Head of caudate nucleus (tissue), 42 donors: ENCODE measurements around the gene CABP2.
A peak's percentile ranks its signal among the peaks of the same experiment; 100 is the strongest.

Experiments
- DNase-seq, 42 donors: peaks; one replicate each; pipeline versions ENCODE4 v3.0.0 to v3.0.0-alpha.2; 2020 to 2021; ENCODE audit warnings: mixed read lengths in 7 of 42
- intact Hi-C: fragments of 100-400 bp; cut with DNase I; formaldehyde crosslinking; loops from one replicate; pipeline ENCODE4 v1.15.0; 2022

Gene CABP2

DNA sequence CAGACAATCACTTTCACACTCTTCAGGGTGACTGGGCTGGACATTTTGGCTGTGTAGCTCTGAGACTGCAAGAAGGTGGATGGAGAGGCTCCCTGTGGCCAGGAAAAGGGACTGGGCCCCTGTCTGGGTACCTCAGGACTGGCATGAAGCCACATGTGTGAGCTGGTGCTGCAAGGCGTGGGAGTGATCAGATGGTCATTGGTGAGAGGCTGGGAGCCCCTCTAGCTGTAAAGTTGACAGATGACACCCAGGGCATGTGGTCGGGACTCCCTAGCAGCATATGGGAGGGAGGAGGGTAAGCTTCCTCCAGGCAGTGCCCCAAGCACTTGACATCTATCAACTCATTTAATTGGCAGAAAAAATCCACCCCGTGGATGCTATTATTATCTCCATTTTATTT is 18.9 kb upstream of the CABP2 start:
- intact Hi-C loops: no loop called here
- DNase-seq: no peak

DNA sequence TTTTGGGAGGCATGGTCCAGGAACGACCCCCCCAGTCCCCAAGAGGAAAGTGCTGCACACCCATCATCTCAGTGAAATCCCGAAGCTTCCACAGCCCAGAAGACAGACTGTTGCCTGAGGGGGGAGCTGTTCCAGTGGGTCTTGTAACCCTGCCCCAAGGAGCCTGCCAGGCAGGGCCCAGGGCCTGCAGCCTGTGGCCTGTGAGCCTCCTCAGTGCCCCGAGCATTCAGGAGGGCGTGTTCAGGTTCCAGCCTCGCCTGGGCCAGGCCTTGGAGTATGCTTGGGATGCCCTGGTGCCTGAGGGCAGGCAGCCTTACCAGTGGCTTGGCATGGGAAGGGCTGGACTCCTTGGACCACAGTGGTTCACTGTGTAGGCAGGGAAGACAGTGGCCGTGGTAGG is 18.0 kb upstream of the CABP2 start:
- intact Hi-C loops: no loop called here
- no peak for DNase-seq

DNA sequence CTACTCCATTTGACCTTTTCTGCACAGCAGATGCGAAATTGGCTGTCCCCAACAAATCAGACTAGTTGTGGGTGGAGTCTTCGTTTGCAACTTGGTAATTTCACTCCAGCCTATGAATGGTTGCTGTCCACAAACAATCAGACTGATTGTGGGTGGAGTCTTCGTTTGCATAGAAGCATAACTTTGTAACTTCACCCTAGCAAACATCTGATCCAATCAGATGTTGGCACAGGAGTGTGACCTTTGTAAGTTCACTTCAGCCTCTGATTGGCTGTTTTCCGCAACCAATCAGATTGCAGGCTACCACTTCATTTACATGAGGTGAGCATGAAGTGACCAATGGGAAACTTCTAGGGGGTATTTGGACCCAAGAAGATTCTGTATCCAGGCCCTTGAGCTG is 16.3 kb upstream of the CABP2 start:
- intact Hi-C loops: no loop called here
- DNase-seq: no peak

DNA sequence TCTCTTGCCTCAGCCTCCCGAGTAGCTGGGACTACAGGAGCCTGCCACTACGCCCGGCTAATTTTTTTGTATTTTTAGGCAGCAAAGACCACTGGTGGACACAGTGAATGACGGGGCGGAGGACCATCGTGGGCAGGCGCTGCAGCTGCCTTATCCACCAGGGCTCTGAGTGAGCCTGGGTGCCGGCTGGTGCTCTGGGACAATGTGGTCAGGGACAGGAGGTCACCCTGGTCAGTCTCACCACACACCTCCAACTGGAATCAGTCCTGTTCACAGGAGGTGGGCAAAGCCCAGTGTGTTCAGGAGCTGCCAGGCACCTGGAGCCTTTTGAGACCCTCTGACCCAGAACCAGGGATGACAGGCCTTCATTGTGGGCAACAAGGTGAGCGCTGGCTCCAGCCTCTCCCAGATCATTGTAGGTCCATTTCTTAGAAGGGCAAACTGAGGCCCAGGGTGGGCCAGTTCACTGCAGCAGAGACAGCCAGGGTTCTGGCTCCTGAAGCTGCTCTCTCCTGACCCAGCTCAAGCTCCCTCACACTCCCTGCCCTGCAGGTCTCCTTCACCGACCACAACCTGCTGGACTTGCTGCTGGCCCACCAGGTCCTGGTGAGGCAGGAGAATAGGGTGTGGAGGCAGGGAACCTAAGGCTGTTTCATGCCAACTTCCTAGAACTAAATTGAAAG is 15.7 kb upstream of the CABP2 start:
- intact Hi-C loops: no loop called here

DNA sequence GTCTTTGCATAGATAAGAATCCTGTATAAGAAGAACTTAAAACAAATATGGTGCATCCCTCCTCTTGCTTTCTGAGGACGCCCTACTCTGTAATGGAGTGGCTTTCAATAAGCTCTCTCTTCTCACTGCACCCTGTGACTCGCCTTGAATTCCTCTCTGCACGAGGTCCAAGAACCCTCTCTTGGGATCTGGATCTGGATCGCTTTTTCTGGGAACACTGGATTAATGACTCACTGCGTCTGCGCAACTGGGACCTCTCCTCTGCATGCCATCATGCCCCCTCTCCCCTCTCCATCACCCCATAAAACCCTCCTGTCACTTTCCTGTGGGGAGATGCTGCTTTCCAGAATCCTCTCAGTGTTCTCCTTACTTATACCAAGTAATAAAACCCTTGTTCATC is 15.1 kb upstream of the CABP2 start:
- DNase-seq: no peak
- intact Hi-C loops: no loop called here

More for the DNA sequence above, 15.7 kb upstream of the CABP2 start:
- DNase-seq: no peak

DNA sequence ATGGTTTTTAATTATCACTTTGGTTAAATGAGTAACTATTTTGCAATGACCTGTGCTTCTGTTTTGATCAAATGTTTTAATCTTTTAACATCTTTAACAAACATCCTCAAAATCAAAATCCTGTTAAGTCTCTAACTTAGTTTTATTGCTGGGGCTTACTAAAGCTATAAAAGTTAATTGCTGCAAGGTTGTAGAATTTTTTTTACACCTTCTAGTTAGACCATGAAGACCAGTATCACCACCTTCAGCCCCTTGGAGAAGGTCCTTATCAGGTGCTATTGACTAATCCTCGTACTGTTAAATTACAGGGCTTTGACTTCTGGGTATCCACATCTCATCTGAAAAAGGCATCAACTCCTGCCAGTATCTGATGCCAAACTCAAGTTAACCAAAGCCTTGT is 12.3 kb upstream of the CABP2 start:
- DNase-seq: no peak
- intact Hi-C loops: no loop called here

DNA sequence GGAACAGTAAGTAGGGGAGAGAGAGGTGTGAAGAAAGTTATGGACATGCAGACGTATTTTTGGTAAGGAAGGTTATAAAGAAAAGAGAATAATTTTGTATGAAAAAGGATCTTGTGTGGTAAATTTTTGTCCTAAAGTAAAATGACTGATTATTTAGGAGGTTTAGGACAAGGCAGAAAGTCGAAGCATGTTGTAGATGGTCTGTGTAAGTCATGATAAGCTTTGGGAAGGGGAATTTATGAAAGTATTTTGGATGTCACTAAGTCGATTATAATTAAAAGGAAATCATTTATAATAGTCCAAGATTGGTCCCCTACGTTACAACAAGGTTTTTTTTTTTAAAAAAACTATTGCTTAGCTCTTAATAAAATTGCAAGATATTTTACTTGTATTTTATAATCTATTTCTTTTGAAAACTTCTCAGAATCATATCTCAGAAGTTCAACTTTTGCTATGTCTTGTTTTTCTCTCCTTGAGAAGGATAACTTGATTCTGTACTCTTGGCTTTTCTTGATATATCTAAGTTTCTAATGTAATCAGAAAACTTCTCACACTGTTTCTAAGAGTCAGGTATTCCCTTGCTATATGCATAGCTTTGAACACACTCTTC is 10.9 kb upstream of the CABP2 start:
- intact Hi-C loops: no loop called here
- no peak for DNase-seq

DNA sequence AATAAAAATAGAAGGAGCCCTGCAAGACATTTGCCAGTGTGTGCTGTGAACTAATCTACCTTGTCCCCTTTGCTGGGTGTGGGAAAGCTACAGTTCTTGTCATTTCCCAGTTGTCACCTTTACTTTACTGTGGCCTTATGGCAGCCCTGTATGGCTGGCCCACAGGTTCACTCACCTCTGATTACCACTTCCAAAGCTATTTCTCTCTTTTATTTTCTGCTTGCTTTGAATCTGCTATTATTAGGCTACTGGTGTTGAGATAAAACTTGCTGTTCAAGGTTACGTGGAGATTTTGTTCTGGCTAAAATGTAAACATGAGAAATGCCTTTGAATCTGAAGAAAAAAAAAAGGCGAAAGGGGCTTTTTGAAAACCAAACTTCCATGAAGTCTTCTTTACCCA is 9.6 kb upstream of the CABP2 start:
- DNase-seq: no peak
- intact Hi-C loops: no loop called here

DNA sequence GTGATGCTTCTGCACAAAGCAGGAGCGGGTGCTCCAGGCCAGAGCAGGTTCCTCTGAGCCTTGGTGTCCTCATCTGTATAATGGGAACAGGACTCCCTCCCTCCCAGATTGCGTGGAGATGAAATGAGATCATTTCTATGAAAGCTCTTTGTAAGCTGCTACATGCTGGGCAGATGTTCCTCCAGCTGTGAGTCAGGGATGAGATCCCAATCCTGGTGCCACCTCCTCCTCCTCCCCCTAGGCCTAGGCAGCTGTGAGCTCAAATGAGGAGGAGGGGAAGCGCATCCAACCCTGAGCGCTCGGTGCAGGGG is 7.0 kb upstream of the CABP2 start:
- peak in 4 of 42 donors; percentile 9 to 39 (median 19) for DNase-seq
- intact Hi-C loops: no loop called here

DNA sequence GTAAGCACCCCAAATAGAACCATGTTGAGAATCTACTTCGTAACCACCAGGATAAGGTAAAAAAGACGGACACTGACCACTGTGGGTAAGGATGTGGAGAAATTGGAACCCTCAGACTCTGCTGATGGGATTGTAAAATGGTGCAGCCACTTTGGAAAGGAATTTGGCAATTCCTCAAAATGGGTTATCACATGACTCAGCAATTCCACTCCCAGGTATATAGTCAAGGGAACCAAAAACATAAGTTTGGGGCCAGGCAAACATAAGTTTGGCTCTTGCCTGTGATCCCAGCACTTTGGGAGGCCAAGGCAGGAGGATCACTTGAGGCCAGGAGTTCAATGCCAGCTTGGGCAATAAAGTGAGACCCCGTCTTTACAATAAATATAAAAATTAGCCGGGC is 5.1 kb upstream of the CABP2 start:
- intact Hi-C loops: no loop called here
- no peak for DNase-seq

DNA sequence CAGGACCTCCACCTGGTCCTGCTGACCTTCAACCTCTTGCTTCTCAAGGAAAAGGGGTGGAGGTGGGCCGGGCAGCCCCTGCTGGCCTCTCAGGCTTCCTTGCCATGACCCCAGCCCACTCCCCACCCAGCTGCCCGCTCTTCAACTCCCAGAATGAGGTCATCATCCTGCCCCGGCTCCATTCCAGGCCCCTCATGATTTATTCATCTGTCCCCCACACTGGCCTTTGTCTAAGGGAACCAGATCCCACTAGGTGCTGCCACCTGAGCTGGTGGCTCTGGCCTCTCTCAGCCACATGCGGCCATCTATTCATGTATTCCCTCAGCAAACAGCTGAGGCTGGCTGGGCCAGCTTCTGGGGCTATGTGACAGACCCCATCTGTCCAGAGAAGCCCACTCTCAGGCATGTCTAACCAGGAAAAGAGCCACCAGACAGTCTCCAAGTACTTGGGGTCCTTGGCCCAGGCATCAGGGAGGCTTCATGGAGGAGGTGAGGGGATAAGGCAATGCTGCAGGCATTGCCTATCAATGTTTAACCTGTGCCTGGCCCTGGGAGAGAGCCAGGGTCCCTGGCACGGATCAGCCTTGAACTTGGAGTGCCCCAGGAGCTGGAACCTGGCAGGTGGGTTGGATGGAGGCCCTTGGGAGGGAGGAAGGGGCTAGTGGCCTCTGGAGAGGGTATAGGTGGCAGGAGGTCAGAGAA is 2.2 kb upstream of the CABP2 start:
- intact Hi-C loops: no loop called here
- no peak for DNase-seq

DNA sequence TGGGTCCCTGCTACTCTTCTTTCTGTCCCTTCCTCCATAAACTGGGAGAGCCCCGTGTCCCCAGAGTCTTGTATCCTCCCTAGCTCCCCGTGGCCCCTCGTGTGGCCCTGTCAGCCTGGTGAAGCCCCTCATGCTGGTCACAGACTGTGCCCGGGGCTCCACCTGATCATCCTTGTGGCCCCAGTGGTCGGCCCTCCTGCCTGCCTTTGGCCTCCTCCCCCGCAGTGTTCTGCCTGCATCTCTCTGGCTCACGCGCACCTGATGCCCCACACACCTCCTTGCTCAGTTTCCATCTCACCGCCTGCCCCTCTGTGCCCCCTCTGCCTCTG is 1.2 kb upstream of the CABP2 start:
- intact Hi-C loops: no loop called here
- no peak for DNase-seq

DNA sequence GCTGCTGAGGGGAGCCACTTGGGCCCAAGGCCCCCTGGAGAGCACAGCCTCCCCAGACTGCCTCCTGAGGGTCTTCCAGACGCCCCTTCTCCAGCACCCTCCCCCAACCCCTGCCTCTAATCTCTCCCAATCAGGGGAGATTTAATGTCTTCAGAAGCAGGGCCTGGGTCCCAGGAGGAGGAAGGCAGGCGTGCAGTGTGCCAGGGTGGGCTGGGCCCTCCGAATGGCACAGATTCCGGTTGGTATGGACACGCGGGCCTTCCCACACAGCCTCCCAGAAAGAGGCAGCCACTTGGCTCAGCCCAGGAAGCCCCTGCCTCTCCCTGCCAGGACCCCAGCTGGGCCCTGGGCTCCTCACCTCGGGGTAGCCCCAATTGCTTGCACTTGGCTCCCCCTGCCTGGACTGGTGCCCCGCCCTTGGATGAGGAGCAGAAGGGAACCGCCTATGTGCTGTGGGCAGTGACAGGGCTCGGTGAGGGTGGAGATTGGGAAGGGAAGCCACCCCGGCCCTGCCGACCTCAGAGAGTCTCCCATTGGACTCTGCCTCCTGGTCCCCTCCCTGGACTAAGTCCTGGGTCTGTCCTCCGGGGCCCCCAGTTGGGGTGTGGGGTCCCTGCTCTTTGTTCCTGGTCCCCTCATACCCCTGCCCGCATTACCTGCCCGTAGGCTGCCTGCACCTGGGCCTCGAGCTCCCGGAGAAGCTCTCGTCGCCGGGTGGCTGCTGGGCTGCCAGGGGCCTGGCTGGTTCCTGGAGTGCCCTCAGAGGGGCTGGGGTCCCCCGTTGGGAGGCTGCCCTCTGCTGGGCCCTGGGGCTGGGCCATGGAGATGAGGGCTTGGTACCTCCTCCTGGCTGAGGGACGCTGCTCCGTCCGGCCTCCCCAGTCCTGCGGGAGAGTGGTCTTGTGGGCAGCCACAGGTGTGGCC is 572 bp upstream of the CABP2 start:
- intact Hi-C loops: no loop called here
- DNase-seq: no peak

DNA sequence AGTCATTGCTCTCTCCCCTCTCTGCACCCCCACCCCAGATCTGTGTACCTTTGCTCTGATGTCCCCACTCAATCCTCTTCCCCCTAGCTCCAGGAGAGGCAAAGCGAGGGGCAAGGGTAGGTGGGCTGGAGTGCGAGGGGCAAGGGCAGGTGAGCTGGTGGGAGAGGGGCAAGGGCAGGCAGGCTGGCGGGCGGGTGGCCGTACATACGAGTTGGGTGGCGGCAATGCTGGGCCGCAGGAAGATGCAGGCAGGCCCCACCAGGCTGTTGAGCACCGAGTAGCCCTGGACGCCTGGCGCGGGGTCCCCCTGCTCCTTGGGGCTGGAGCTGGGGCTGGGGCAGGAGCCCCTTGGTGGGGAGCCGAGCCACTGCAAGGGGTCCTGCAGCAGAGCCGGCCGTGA is 908 bp downstream of the CABP2 start:
- no peak for DNase-seq
- intact Hi-C loops: no loop called here

DNA sequence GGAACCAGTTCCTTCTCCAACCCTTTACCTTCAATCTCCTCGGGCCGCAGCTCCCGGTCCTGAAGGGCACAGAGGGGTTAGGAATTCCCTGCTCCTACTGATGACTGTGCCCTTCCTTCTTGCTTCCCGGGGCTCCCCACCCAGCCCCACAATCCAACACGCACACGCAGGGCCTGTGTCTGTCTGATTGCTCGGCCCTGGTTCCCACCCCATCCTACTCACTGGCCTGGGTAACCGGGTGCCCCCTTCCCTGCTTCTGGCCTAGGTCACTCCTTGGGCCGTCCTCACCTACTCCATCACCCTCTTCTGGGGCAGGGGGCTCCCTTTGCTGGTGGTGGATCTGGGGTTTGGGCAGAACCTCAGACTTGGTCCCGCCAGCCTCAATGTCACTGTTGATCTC is 1.3 kb downstream of the CABP2 start:
- DNase-seq: no peak
- intact Hi-C loops: no loop called here

DNA sequence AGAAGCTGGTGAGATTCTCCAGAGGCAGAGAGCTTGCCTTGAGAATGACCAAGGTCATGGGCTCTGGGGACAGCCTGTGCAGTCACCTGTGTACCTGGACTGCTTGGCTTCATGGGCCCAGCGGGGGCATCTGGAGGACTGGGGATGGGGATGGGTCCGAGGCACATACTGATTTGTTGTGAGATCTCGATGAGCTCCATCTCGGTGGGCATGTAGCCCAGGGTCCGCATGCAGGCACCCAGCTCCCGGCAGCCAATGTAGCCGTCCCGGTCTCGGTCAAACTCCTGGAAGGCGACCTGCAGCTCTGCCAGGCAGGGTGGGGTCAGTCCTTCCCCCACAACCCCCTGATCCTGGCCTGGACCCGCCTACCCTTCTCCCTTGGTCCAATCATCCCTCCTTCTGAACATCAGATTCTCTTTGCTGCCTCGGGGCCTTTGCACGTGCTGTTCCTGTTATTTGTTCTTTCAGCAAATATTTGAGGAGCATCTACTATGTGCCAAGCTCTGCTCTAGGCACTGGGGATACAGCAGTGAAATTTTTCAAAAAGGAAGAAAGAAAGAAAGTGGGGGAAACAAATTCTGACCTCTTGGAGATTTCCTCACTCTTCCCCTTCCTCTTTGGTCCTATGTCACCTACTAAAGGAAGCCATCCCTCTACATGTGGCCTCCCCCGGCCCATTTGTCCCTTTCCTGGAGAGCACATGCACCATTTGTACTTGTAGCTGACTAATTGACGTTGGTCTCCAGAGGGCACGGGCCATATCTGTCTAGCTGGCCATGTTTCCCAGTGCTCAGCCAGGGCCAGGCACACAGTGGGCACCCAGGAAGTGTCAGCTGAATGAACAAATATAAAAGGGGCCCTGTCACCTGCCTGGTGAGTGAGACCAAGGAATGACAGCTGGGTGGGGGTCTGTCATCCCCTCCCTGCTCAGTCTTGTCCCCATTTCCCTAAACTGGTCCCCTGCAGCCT is 2.1 kb downstream of the CABP2 start:
- intact Hi-C loops: no loop called here
- DNase-seq: no peak

DNA sequence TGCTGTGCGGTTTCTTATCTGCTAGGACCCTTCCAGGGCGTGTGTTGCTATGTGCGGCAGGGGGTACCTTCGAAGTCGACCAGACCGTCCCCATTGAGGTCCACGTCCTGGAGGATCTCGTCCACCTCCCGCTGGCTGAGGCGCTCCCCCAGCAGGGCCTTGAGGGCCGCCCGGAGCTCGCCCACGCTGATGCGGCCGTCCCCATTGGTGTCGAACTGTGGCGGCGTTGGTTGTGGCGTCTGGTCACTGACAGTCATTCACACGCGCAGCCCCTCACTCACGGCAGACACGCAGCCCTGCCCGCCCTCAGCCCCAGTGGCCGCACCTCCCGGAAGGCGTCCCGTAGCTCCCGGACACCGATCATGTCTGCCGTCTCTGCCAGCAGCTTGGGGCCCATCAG is 3.5 kb downstream of the CABP2 start:
- DNase-seq: no peak
- intact Hi-C loops: loop anchor here (10.0 kb wide), 1 partner anchor 65 kb away; the partner anchor contains the start of gene GSTP1

DNA sequence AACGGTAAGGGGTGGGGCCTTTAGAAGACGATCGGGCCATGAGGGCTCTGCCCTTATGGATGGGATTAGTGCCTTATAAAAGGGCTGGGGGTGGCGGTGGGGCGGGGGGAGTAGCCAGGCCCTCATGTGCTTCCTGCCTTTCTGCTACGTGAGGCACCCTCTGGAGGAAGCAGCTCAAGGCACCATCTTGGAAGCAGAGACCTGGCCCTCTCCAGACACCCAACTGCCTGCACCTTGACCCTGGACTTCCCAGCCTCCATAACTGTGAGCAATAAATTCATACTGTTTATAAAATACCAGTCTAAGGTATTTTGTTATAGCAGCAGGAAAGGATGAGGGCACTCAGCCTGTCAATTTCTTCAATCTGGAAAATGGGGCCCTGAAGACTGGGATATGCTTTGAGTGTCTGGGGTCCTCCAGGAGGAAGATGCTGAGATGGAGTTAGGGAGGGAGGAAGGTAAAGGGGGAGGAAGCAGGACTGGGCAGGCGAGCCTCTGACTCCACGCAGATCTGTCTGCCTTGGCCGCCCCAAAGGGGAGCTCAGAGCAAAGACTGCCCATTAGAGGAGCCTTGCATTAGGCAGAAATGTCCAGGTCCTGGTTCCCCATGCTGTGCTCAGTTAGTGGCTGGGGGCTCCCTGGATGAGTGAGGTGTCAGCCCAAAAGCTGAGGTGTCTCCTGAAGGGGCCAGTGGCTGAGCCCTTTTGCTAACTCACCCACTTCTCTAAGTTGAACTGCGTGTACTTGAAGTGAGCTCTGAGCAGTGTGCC is 5.3 kb downstream of the CABP2 start:
- DNase-seq: no peak
- intact Hi-C loops: loop anchor here (10.0 kb wide), 1 partner anchor 67 kb away; the partner anchor contains the start of gene GSTP1
